Measurements from ENCODE around the gene ADAM30.

Gene ADAM30

DNA sequence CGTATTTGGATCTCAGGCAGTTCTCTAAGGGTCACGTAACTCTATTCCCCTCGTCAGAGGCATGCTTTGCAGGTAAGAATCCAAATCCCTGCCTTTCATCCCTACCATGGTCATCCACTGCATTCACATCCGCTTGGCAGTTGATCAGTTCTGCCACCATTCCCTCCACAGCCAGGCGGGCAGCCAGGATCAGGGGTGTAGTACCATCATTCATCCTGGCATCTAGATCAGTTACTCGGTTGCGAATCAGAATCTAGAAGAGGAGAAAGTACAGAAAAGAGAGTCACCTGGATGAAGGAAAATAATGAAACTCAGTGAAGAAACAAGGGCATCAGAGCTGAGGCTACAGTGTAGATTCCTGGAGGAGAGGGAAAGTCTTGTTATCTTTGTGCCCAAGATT, 22.0 kb upstream of the ADAM30 start:
- TF ChIP-seq, protein P1, sequence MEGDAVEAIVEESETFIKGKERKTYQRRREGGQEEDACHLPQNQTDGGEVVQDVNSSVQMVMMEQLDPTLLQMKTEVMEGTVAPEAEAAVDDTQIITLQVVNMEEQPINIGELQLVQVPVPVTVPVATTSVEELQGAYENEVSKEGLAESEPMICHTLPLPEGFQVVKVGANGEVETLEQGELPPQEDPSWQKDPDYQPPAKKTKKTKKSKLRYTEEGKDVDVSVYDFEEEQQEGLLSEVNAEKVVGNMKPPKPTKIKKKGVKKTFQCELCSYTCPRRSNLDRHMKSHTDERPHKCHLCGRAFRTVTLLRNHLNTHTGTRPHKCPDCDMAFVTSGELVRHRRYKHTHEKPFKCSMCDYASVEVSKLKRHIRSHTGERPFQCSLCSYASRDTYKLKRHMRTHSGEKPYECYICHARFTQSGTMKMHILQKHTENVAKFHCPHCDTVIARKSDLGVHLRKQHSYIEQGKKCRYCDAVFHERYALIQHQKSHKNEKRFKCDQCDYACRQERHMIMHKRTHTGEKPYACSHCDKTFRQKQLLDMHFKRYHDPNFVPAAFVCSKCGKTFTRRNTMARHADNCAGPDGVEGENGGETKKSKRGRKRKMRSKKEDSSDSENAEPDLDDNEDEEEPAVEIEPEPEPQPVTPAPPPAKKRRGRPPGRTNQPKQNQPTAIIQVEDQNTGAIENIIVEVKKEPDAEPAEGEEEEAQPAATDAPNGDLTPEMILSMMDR (conservative IDR thresholded peaks at IDR 0.05) = no peak
- no peak for TF ChIP-seq ZFX (IDR thresholded peaks at IDR 0.05)
- no peak overlapping the region for H3K27ac ChIP-seq

DNA sequence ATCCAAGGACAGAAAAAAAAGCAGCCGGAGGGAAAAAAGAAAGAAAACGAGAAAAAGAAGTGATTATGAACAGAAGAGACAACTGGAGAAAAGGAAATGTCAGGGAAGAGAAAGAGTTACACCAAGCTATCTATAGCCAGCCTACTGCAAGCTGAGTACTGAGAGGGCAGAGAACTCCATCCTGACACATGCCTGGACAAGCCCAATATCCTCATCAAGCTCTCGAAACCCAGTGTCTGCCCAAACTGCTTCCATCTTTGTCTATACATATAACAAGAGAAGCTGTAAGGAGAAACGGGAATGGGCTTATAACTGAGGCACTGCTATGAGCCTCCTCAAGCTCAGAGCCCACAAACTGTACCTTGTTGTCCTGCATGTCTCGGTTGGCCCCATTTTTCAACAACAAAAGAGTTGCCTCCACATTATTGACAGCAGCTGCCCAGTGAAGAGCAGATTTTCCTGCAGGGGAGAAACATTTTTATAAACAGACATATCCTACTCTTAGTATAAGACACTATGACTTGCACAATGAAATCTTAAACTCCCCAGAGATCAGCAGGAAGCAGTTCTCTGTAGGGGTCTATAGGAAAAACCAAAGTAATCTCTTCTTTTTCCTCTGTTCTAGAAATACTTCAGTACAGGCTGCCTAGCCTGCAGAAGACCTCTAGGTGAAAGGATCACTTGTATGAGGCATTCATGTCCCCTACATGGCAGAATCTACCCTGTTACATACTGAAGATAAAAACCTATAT, 21.2 kb upstream of the ADAM30 start:
- no peak overlapping the region for H3K27ac ChIP-seq
- no peak for TF ChIP-seq ZFX (IDR thresholded peaks at IDR 0.05)
- TF ChIP-seq, protein P1 (conservative IDR thresholded peaks at IDR 0.05) = no peak

DNA sequence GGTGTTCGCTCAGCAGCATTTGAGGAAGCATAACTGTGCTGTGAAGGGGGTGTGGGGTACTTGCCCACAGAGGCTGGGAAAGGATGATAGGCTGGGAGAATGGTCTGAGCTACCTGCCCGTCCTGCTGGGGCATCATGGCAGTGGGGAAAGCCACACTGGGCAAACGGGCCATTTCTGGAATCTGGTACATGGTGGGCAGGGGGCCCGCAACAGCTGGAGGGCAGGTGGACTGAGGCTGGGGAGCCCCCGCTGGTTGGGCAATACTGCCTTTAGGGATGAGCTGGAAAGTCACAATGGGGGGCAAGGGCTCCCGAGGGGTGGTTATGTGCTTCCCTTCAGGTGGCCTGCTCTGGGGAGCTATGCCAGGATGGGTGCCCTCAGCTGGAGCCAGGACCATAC, 19.2 kb upstream of the ADAM30 start:
- TF ChIP-seq ZFX (IDR thresholded peaks at IDR 0.05) = no peak
- TF ChIP-seq, protein P1 (conservative IDR thresholded peaks at IDR 0.05) = no peak
- H3K27ac ChIP-seq = no peak overlapping the region

DNA sequence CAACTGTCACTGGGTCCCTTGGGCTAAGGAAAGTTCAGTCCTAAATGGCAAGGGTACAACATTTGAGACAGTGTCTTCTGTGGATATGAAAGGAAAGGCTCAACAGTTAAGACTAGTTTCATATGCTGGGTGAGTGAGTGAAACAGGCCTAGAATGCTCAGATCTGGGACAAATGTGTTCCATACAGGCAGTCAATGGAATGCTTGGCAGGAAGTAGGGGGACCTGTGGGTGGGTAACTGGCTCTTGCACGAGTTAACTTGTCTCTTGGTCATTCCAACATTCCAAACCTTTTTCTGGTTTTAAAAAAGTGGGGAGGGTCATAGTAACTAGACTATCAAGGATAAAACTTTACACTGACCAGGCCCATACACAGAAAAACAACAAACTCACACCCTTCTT, 17.8 kb upstream of the ADAM30 start:
- no peak for TF ChIP-seq ZFX (IDR thresholded peaks at IDR 0.05)
- TF ChIP-seq, protein P1 (conservative IDR thresholded peaks at IDR 0.05) = no peak
- no peak overlapping the region for H3K27ac ChIP-seq

DNA sequence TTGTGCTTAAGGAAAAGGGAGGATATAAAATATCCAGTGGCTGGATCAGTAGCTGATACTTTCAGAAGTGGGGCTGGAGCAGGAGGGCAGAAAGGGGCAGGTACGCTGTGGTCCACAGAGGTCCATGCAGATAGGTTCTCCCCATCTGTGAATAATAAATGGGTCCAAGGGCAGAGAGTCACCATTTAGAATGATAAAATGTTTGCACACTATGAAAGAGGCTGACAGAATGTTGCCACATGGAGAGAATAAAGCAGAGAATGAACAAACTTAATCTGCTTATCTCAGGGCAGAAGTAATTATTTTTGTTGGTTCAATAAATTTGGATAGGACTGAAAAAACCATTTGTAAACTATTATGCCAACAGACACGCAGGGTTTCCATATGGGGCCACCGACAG, 16.6 kb upstream of the ADAM30 start:
- no peak overlapping the region for H3K27ac ChIP-seq

DNA sequence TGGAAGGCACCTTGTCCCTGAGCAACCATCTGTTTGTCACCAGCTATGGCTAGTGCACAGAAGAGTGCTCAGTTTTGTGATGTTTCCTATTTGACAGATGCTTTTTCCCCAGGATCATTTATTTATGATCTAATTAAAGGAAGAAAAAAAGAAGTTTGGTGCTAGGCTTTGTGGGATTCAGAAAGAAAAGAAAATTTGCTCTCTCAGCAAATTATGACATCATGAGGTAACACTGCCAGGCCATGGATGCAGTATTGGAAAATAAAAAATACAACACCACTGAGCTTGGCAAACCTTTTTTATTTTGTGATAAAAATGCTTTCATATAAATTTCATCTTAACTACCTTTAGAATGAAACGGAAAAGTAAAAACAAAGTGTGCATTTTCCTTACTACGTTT, 15.5 kb upstream of the ADAM30 start:
- no peak overlapping the region for H3K27ac ChIP-seq
- TF ChIP-seq ZFX (IDR thresholded peaks at IDR 0.05) = no peak
- TF ChIP-seq, protein P1 (conservative IDR thresholded peaks at IDR 0.05) = no peak

More for the DNA sequence above, 16.6 kb upstream of the ADAM30 start:
- TF ChIP-seq, protein P1 (conservative IDR thresholded peaks at IDR 0.05) = no peak
- no peak for TF ChIP-seq ZFX (IDR thresholded peaks at IDR 0.05)

DNA sequence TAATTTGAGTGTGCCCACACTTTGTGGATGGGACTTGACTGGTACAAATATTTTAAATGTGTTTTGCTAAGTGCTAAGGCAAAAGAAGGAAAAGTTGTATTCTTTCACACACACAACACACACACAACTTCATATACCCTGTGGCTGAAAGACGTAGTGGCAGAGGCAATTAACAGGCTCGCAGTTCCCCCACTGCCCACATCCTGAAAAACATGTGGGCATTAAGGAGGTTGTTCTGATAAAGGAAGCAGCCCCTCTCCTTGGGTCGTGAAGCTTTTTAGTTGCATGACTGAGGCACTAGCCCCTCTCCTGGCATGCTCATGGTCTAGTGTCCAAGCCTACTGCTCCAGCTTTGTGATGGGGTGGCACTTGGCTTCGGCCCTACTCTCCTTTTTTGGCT, 14.3 kb upstream of the ADAM30 start:
- TF ChIP-seq, protein P1 (conservative IDR thresholded peaks at IDR 0.05) = no peak
- no peak for TF ChIP-seq ZFX (IDR thresholded peaks at IDR 0.05)
- no peak overlapping the region for H3K27ac ChIP-seq
